Stimulated activated CD4-positive, alpha-beta T cell treated with anti-CD3 and anti-CD28 coated beads, Interleukin-4, amount 100 ng/mL, for 24 hours (primary cell): ENCODE data around the gene IL24.

Experiments used
- DNase-seq: peaks from one replicate; pipeline ENCODE4 v3.0.0-alpha.2; 2020

Gene IL24

DNA sequence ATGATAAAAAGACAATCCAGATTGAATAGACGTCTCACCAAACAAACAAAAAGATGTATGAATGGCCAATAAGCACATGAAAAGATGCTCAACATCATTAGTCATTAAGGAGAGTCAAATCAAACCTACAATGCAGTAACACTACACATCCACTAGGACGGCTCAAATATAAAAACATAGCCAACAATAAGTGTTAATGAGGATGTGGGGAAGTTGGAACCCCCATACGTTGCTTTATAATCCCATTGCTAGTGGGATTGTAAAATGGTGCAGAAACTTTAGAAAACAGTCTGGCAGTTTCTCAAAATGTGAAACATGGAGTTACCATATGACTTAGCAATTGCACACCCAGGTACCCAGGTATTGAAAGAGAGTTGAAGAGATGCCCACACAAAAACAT, 14.7 kb upstream of the IL24 start:
- DNase-seq: no peak

DNA sequence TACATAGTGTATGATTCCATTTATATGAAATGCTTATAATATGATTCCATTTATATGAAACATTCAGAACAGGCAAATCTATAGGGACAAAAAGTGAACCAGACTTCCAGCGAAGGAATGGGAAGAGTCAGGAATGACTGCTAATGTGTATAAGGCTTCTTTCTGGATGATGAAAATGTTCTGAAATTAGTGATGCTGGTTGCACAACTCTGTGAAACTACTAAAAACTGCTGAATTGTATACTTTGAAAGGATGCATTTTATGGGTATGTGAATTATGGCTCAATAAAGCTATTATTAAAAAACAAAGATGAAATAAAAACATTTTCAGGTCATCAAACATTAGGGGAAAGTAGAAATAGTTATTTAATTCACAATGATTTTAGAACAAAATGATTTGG, 14.1 kb upstream of the IL24 start:
- DNase-seq: no peak

DNA sequence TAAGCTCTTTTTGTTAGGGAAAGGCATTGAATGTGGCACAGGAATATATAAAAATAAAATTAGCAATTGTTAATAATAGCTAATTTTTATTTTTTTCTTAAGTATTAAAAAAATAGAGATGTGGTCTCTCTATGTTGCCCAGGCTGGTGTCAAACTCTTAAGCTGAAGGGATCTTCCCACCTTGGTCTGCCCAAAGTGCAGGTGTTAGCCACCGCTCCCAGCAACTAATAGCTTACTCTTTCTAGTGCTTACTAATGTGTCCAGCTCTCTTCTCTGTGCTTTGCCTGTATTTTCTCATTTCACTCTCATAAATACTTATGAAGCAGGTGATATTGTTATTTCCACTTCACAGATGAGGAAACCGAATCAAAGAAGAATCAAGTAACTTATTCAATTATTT, 13.4 kb upstream of the IL24 start:
- no peak for DNase-seq

DNA sequence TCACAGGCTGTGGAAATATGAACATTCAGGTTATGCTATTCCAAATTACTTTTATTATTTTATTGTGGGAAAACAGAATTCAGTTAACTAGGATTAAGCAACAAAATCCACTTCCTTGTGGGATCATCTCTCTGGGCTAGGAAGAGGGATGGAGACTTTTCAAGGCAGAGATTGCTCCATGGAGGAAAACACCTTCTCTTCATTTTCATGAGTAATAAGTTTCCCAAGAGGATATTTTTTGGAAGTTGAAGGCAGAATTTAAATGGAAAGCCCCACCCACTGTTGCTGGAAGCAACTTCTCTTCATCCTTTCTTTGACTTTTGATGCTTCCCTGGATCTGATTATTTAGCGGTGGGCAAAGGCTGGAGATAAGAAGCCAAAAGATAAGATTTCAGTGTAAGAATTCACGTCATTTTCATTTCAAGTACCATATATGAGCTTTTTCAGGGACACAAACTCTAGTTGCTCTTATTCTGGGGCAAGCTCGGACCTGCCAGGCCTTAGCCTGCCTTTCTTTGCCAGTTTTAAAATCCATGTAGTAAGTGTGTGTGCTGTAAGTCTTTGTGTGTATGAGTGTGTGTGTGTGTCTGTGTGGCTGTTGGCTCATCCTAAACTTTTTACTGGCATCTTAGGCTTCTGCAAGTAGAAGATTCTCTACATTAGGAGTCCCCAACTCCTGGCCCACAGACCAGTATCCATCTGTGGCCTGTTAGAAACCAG, 11.7 kb upstream of the IL24 start:
- no peak for DNase-seq

DNA sequence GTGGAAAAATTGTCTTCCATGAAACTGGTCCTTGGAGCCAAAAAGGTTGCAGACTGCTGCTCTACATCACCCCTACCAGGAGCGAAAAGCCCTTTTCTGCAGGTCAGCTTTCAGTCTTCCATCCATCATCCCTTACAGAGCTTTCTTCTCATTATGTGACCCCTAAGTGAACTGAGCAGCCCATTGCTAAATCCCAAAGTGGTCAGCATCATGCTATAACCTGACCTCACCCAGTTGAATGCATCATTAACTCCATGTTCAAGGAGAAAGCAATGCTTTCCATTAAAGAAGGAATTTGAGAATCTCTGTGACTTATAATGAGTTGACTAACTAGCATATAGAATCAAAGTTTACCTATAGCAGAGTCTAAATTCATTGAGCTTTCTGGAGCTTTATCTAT, 10.4 kb upstream of the IL24 start:
- no peak for DNase-seq

DNA sequence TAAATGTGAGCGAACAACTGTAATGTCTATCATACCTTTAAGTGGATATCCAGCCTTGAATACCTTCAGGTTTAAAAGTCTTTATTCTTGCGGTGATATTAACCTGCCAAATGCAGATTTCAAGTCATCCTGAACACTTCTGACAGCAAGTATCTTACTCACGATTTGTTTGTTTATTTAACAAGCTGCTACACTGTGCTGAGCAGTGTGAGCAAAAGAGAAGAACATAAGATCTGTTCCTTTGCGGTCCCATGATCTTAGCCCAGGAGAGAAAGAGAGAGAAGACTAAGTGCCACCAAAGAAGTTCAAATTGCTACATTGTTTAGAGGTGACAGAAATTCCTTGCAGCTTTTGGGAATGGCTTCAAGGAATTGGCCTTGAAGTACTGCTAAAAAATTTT, 9.5 kb upstream of the IL24 start:
- no peak for DNase-seq

DNA sequence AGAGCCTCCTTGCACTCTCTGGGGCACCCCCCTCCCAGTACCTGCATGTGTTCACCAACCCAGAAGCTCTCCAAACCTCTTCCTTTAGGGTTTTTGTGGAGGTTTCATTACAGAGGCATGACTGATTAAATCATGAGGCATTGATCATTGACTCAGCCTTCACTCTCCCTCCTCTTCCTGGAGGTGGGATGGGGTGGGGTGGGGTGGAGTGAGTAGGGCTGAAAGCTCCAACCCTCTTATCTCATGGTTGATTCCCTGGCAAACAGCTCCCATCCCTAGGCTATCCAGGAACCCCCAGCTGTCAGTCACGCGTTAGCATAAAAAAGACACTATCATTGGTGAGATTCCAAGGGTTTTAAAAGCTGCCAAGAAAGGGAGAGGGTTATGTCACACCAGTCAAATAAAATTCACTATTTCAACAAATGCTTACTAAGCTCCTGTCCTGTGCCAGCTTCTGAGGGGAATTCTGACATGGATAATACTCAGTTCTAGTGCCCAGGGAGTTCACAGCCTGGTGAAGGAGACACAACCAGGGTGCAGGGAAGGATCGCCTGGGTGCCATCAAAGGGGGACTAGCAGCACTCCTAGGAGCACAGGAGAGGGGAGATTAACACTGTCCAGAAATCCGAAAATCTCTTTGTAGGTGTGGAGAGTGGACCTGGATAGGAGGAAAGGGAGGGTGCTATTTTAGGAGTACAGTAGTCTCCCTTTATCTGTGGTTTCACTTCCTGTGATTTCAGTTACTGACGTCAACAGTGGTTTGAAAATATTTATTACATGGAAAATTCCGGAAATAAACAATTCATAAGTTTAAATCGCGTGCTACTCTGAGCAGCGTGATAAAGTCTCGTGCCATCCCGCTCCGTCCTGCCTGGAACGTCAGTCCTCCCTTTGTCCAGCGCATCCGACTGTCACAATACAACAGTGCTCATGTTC, 6.8 kb upstream of the IL24 start:
- no peak for DNase-seq

DNA sequence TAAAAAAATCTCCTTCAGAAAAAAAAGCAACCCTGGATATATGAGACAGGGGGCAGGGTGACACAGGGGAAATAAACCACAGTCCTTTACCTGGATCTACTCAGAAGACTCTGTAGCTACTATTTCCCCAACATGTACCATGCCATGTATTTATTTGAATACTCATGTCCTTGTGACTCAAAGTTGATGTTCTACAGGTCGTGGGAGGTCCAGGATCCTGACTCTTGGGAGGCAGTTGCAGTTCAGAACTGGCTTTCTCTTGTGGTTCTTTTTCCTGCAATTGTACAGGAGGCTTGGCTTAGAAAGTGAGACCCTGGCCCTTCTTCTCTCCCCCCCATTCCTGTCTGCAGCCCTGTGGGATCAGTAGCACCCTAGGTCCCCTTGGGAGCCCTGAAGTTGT, 5.8 kb upstream of the IL24 start:
- DNase-seq: no peak

DNA sequence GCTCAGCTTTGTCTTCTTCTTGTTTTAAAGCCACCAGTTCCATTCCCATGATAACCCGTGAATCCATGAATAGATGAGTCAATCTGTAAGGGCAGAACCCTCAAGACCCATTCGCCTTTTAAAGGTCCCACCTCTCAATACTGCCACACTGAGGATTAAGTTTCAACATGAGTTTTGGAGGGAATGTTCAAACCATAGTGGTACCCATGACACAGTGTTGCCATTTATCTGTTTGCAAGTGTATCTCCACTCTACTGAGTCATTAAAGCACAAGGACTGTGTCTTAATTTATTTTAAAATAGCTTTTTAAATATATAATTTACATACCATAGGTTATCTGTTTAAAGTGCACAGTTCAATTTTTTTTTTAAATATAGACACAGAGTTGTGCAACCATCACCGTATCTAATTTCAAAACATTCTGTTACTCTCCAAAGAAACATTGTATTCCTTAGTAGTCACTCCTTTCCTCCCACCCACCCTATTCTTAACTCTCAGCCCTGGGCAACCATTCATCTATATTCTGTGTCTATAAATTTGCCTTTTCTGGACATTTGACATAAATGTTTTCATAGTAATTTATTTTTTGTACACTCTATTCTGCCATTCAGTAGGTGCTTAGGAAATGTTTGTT, 4.8 kb upstream of the IL24 start:
- no peak for DNase-seq

DNA sequence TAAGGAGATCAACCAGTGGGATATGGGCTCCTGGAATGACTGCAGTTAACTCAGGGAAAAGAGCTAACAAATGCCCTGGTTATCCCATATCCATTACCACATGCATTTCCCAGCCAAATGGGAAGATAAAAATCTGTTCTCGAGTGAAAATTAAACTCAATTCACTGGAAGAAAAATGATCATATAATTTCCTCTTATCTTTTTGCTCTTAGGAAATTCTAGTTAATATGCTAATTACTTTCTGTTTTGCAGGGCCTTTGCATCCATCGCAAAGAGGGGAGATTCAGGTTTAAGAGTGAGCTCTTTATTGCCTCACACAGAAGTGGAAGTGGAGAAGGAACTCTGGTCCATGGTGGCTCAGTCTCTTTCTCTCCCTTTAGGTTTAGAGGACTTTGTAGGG, 3.9 kb upstream of the IL24 start:
- no peak for DNase-seq

DNA sequence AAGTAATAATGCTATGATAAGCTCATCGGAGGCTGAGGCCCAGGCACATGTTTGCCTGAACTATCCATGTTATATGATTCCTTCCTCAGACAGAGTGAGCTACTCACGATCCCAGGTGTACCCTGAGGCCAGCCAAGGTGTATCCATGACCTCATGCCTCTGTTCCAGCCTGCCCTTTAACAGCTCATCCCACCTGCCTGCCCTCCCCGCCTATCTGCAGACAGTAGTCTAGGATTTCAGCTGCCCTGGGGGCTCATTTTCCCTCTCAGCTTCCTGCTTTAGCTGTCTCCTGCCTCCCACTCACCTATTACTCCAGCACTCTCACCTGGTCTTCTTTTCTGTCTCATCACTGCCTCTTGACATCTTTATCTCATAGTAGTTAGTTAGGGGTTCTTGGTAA, 1.9 kb upstream of the IL24 start:
- no peak for DNase-seq

DNA sequence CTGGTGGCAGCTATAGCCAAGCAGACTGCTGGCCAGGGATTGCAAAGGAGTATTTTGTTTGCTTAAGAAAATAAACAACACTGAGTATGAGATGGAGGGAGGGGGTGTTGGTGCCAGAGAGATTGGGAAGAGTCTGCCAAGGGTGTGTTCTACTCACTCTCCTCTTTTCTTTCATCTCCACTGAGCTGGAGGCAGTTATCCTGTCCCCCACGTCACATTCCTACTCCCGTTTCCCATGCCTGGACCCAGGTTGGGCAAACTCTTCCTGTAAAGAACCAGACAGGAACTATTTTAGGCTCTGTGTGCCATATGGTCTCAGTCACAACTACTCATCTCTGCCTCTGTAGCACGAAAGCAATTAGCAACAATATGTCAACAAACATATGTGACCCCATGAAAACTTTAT, 1.4 kb upstream of the IL24 start:
- no peak for DNase-seq

DNA sequence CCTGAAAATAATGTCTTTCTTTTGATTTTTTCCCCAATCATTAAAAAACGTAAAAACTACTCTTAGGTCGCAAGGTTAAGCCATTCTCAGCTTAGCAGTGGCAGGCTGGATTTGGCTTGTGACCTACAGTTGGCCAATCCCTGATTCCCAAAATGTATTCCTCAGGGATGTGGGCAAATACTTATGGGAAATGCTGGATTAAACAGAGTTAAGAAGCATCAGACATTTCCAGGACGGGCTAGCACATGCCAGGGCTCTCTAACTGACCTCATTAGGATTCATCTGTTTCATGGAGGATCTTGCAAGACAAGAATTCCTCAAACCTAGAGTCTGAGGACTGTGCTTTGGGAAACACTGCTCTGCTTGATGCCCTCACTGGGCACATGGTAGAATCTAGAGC, 982 bp upstream of the IL24 start:
- no peak for DNase-seq

DNA sequence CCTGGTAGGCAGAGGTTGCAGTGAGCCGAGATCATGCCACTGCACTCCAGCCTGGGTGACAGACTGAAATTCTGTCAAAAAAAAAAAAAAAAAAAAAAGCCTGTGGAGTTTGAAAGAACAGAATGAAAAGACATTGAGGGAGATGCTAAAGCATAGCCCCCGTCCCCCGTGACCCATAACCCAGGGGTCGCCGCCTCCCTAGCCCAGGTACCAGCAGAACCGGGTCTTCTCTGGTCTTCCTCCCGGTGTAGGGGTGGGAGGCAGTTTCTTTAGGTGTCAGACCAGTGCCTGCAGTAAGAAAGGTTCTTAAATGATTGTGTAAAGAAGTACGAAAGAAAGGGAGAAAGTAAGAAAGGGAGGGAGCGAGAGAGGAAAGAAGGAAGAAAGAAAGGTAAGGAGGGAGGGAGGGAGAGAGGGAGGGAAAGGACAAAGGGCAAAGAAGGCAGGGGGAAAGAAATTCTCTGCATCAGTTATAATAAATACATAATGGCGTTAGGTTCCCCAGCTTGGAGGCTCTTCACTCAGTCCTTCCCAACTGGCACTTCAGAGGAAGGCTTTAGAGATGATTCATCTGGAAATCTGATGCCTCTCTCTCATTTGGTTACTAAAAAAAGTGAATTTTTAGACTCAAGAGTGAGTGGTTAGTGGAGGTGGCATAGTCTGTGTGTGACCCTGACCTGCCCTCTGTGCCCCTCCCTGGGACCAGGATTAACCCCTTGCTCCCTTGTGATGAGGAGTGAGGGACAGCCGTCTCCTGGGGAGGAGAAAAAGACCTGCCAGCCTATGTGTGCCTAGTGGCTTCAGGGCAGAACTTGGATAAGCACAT, 1.1 kb downstream of the IL24 start:
- no peak for DNase-seq

DNA sequence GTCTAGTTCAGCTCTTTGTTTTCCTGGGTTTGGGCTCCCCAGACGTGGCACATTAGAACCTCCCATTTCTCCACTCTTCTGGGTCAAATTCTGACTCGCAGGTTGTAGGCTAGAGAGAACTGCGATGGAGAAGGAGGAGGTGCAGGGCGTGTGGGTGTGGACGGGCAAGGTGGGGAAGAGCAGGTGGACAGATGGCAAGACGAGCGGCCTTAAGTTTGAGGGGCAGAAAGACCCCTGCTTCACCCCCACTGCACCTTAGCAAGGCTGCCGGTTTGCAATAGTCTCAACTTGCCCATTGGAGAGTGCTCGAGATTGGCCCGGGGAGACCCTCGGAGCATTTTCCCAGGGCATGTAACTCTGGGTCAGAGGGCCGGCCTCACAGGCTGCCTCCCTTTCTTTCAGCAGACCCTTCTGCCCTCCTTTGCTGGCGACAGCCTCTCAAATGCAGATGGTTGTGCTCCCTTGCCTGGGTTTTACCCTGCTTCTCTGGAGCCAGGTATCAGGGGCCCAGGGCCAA, 1.7 kb downstream of the IL24 start:
- no peak for DNase-seq

DNA sequence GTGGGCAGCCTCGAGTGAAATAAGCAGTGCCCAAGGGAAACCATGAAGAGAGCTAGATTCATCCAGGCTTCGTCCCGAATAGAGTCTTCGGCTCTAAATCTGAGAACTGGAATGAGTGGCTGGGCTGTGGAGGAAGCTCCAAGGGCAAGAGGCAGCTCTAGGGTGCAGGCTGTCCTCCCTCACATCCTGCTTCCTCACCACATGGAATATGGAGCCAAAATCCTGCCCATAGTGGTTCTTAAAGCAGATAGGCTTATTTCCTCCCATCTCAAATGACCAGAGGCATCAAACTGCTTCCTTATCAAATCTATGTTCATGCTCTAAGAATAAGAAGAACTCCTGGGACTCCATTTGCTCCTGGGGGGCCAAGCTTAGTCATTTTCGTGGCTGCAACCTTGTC, 2.5 kb downstream of the IL24 start:
- no peak for DNase-seq

DNA sequence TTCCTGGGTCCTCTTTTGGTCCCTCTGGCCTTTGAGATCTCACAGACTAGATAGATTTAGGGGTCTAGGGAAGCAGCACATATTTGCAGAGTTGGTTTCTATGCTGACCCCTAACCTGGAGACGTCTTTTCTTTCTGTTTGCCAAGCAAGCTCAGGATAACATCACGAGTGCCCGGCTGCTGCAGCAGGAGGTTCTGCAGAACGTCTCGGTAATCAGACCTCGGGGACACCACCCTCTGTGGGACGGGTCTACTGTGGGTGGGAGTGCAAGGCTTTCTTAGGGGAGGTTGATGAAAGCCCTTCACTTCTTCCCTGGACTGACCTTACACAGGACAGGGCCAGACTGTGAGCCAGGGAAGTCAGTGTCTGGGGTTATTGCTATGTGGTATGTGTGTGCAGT, 2.9 kb downstream of the IL24 start:
- no peak for DNase-seq

DNA sequence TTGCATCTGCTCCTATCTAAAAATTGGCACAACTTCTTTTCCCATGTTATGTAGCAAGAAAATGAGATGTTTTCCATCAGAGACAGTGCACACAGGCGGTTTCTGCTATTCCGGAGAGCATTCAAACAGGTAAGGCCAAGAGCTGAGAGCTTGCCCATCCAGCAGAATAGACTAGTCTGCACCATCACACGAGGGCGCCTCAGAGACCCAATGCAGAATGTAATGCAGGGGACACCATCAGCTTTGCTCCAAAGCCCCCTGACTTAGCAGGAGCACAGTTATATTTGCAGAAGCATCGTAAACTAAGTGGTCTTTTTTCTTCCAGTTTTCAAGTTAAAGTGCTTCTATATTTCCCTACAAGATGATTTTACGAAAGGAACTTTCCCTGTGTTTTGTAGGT, 4.7 kb downstream of the IL24 start:
- DNase-seq: no peak

DNA sequence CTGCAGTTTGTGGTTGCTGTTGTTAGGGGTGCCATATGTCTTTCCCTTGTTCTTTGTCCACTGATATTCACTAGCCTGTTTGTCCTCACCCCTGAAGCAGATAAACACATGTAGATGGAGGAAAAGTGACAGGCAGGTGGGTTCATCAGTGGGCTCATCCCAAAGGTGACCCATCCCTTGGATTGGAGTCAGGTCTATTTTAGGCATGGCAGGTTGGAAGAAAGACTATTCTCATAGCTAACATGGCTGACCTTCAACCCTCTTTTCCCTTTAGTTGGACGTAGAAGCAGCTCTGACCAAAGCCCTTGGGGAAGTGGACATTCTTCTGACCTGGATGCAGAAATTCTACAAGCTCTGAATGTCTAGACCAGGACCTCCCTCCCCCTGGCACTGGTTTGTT, 5.5 kb downstream of the IL24 start:
- no peak for DNase-seq

DNA sequence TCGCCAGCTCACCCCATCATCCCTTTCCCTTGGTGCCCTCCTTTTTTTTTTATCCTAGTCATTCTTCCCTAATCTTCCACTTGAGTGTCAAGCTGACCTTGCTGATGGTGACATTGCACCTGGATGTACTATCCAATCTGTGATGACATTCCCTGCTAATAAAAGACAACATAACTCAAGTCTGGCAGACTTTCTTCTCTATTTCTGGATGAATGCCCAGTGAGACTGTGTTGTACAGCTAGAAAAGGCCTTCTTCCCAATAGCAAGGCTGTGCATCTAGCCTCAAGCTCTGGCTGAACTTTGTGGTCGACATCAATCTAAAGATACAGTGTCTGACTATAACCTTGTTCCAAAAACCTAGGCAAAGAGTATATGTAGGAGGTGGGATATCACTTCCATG, 6.4 kb downstream of the IL24 start:
- DNase-seq: no peak

DNA sequence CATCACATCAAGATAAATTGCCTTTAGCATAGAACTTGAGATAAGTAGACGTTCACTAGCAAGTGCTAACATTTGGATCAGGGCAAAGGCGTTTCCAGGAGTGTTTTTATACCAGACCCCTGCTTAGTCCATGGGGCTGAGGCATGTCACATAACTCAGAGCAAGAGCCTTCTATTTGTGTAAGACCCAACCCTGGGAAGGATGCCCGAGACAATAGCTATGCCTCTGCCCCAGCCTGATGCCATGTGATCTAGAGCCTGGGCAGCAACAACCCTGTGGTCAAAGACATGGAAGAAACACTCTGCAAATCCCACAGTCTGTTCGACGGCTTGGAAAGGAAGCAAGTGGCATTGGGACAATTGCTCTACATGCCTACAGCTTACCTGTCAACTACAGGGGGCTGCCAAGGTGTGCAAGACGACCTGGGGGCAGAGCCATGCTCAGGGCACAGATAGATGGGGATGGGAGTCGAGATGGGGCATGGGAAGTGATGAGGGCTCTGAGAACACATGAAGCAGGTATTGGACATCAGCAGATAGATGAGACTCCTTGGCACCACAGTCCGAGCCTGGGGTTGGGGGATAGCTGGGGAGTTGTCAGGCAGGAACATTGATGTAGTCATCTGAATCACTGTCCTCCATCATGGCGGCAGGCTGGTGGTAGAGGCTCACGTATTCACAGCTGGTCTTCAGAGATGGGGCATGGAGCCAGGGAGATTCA, 7.3 kb downstream of the IL24 start:
- no peak for DNase-seq
